NCI-H187 treated with DMSO at 0.1 percent for 48 hours (cell line): ENCODE data around the gene GABRP.
"Not testable (repeated sequence)": the region's sequence is repeated elsewhere in the genome, so short reads cannot be mapped to it uniquely, and the experiment has no call there.

ENCODE experiments used
- DNase-seq: peaks from one replicate; lab custom pipeline; 2025; lab: John Stamatoyannopoulos, UW

GABRP gene

DNA sequence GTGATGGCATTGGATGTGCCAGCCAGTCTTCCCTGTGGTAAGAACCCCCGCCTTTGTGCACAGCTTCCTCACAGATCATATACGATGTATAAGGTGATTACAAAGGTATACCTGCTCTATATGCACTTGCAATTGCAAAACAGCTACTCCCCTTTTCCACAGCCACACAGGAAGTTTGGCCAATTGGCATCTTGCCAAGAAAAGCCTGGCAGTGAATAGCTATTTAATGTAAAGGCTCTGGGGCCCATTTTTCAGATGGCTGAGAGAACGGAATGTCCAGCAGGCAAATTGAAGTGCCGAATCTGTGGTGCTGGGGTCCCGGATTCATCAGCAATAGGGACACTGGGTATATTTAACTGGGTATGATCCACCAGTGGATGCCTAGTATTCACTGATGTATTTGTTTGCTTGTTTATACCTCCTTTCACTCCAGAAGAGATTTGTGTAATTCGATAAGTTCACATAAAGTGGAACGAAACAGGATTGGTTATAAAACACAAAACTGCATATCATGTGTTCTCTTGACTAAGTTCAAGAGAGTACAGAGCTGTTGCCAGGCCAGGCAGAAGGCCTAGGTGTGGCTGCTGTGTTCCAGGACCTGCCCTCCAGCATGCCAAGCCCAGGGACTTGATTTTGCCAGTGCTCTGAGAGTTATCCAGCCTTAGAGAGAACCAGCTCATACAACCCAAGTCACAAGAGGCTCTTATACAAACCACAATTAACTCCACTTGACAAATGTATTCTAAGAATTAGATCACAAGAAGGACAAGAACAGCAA lies 27.7 kb upstream of the GABRP start:
- no peak for DNase-seq

DNA sequence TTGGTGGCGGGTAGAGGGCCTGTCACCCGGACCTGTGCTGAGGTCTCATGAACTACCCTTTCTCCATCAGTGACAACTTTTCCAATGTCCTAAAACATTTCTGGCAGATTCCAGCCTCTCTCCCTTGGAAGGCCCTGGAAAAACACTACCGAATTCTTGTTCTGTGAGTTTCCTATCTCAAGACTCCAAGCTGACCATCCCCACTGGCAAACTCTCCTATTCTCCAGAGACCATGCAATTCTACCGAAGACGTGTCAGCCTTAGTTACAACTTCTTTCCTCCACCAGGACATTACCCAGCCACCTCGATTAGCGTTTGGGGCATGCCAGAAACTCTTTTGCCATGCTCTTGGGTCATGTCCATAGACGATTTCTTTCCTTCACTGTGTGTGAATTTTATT lies 26.8 kb upstream of the GABRP start:
- DNase-seq, result no peak

DNA sequence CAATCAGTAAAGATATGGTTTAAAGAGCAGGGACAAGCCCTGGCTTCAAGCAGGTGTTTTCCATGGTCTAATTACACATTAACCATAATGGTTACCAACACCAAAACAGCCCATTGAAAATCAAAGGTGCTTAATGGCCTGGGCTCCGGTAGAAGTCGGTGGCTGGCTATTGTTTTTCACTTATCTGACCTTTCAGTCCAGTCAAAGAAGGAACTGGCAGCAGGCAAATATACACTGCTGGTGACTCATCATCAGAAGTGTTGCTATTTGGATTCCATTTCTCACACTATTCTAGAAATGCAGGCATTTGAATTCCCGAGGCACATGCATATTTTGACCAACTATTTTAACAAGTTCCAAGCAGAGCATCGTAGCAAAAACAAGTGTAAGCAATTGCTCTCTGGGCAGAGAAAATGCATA lies 26.3 kb upstream of the GABRP start:
- DNase-seq, result no peak

- no peak for DNase-seq
Measured at GRCh38 chr5:170757669-170758068, 25.9 kb upstream of the GABRP start.

DNA sequence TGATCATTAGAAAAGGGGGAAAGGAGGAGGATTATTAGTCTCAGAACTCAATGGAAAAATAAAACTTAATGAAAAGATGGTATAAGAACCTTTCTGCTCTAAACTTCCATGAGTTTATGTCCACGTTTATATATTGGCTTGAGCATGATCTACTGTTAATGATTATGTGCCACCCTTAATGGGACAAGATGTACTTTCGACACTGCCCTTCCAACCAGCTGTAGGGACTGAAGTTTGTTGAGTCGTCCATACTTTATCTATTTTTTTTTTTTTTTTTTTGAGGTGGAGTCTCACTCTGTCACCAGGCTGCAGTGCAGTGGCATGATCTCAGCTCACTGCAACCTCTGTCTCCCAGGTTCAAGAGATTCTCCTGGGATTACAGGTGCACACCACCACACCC lies 25.0 kb upstream of the GABRP start:
- no peak for DNase-seq

- no peak for DNase-seq
Measured at GRCh38 chr5:170760113-170760512, 23.4 kb upstream of the GABRP start.

GRCh38 chr5:170761048-170761707 lies 22.3 kb upstream of the GABRP start:
- no peak for DNase-seq

DNA sequence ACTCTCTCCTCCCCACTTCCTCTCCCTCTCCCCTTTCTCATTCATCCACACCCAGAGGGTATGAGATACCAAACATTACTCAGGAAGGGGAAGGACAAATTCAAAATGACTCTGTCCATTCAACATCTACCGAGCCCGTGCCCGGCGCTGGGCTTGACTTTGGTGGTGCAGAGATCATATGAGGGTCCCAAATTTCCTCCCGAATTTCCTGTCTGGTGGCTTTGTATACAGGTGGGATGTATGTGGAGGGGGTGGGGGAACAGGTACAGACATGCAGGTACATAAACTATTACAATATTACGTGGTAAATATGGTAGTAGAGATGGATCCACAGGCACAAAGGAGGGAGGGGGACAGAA lies 21.8 kb upstream of the GABRP start:
- no peak for DNase-seq

GRCh38 chr5:170762298-170762697 lies 21.2 kb upstream of the GABRP start:
- DNase-seq, result not testable (repeated sequence)

- not testable (repeated sequence) for DNase-seq
Measured at GRCh38 chr5:170765868-170766267, 17.7 kb upstream of the GABRP start.

DNA sequence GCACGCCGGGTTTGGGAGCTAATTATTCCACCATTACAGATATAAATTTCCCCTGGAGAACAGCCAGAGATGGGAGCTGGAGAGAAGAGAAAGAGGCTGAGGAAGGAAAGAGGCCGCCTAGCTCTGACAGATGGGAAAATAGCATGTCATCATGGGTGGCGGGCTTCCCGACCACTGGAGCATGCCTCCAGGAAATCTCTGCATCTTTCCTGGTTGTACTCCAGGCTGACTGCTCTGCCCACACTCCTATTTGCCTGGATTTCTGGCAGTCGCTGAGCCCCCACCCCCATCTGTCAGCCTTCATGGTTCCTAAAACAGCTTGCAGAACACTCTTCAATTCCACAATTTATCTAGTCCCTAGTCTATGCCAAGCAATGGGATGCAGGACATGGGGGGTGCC lies 14.3 kb upstream of the GABRP start:
- DNase-seq, result no peak

- no peak for DNase-seq
Measured at GRCh38 chr5:170769898-170770416, 13.6 kb upstream of the GABRP start.

GRCh38 chr5:170771496-170771895 lies 12.0 kb upstream of the GABRP start:
- no peak for DNase-seq

DNA sequence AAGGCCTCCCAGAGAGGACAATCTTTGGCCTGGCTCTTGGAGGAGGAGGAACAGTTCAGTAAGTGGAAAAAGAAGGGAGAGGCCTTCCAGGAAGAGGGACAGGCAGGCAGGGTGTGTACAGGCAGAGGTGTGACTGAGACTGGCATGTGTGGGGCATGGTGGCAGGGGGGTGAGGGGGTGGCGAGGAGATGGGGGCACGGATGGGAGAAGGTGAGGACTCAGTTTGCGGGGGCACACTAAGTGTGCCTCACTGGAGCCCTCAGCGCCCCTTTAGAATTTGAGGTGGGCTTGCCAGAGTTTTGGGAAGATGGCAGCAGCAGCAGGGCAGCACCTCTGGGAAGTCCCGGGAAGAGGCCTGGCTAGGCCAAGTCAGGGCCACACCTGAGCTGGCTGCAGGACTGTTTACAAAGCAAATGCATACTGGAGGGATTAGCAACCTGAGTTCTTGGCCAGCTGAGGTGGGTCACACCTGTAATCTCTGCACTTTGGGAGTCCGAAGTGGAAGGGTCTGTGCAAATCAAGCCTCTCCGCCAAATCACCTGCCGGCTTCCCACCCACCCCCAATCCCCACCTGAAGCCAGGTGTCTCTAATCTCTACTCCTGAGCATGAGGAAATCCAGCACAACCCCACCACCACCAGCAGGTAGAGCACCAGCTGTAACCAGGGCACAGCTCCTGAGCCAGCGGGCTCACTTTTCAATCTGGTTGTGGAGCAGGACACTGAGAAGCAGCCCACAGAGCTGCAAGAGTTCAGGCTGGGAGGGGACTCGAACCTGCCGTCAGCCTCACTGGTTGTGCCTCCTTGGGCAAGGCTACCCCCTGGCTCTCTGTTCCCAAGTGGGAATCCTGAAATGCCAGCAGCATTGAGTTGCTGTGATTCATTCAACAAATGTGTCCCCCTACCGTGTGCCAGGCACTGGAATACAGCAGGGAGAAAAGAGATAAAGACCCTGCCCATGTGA lies 10.2 kb upstream of the GABRP start:
- DNase-seq, result no peak

DNA sequence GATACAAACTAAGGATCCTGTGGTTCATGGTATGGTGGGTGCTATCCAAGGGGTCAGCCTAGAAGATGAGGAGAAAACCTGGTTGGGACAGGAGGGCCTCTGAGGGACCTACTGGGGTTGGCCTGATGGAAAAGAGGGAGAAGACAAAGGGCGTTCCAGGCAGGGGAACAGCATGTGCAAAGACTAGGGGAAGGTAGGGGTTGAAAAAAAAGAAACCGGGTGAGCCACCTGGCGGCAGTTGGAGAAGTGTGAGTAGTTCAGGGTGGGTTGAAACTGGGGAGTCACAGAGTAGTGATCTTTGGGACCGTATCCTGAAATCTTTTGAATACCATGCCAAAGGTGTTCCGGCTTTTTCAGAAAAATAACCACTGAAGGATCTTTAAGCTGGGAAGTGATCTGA lies 8.7 kb upstream of the GABRP start:
- DNase-seq, result no peak

- no peak for DNase-seq
Measured at GRCh38 chr5:170781946-170782345, 1.6 kb upstream of the GABRP start.

DNA sequence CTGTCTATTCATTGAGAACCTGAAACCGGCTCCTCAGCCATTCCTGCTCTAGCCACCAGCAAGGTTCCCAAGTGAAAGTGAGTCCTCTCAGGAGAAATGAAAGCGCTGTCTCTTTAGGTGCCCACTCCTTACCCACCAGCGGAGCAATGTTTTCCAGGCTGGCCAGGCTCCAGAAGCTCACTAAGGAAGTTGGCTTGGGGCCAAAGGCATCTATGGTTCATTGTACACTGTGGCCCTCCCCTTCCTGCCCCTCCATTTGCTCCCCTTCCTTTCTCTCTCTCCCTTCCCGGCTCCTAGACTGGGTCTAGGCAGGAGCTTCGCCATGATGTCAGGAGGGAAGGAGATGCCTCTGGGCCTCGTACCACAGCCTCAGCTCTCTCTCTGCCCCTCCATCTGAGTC lies 1.1 kb upstream of the GABRP start:
- DNase-seq, result no peak

DNA sequence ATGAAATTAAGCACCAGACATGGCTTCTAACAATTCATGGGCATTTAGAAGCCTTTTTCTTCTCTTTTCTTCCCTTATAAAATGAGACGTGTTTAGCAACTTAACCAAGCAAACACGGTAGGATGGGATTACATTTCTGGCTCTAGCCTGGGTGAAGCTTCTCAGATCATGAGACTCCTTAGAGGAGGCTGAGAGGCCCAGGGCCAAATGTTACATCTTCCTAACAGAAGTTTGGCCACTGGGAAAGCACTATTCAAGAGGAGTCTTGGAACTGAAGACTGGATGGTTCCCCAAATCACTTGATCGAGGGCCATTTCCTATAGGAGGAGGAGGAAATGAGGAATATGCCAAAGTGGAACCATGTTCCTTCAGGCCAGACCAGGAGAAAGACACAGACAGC lies 1.9 kb downstream of the GABRP start:
- DNase-seq, result no peak

DNA sequence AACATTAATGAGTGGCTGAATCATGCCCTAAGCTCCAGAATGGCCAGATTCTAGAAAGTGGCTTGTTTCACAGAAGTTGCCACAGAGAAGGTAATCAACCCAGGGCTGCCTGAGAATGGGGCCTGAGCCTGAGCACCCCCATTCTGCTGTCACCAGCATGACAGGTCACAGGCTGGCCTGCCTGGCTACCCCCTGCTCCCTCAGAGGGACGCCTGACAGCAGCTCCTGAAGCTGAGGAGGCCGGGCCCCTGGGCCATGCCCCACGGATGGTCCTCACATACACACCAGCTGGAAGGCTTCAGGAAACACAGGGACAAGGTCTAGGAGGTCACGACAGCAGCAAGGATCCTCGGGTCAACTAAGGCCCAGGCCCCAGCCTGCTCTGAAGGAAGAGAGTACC lies 3.7 kb downstream of the GABRP start:
- no peak for DNase-seq

- no peak for DNase-seq
Measured at GRCh38 chr5:170788626-170789304, 5.2 kb downstream of the GABRP start.

- no peak for DNase-seq
Measured at GRCh38 chr5:170791325-170791954, 7.9 kb downstream of the GABRP start.
